ENCODE measurements around the gene FGF4.
A peak's percentile ranks its signal among the peaks of the same experiment; 100 is the strongest.

FGF4 gene, protein sequence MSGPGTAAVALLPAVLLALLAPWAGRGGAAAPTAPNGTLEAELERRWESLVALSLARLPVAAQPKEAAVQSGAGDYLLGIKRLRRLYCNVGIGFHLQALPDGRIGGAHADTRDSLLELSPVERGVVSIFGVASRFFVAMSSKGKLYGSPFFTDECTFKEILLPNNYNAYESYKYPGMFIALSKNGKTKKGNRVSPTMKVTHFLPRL

DNA sequence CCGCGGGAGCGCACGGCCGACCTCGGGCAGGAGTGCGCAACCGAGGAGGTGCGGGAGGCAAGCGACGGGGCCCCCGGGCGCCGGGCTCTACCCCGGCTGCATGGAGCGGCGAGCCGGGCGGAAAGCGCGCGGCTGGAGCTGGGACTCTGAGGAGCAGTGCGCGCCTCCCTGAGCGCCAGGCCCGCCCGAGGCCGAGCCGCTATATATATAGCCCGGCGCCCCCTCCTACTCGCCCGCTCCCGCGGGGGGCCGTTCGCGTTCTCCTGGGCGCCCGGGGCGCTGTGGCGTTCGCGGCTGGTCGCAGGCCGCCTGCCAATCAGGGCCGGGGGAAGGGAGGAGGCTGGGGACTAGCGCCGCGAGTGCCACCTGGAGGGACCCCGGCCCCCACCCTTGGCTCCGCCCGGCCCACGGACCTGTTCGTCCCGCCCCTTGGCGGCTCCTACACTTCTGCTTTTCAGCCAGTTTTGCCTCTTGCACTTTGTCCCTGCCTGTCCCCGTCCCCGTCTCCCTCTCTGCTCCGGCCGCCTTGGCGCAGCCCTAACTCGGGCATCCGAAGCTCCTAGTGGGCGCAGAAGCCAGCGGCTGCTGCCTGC is at the start of gene FGF4:
FGF4 (minus strand) TSS at position 179 of the 593 bp plus-strand sequence. CDS start 257 bp downstream, outside the sequence.
- DNase-seq = no peak

- no peak for DNase-seq
Observed at GRCh38 chr11:69823641-69824265, 48.6 kb upstream of the FGF4 start.

DNA sequence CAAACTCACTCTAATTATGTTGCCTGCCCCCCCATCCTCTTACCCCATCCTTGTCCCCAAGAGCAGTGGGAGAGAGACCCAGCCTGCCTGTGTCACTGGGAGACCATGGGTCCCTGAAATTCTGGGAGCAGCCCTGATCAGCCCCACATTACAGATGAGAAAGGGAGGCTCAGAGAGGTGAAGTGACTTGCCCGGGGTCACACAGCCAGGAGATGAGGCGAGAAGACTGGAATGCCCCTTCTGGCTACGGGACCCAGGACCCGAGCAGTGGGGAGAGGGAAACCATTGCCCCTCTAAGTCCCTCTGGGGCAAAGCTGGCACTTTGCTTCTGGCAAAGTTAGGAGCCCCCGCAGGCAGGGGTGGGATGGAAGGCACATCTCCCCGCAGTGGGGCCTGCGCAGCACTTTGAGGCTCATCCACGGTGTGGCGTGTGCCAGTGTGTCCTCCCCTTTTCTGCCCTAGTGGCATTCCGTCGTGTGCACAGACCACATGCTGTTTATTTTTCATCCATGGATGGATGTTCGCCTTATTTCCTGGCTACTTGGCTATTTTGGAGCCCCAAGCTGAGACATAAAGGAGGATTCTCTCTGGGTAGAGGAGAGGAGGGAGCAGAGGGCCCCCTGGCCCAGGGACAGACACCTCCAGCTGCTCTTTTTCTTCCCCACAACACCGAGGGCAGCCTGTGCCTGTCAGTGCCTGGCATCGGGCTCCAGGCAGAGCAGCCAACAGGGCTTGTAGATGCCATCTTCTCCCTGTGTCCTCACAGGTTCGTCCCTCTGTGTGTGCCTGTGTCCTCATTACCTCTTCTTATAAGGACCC is 47.7 kb upstream of the FGF4 start:
- DNase-seq = no peak

GRCh38 chr11:69821511-69822040 is 46.4 kb upstream of the FGF4 start:
- no peak for DNase-seq

- DNase-seq = no peak
Observed at GRCh38 chr11:69820441-69820840, 45.3 kb upstream of the FGF4 start.

DNA sequence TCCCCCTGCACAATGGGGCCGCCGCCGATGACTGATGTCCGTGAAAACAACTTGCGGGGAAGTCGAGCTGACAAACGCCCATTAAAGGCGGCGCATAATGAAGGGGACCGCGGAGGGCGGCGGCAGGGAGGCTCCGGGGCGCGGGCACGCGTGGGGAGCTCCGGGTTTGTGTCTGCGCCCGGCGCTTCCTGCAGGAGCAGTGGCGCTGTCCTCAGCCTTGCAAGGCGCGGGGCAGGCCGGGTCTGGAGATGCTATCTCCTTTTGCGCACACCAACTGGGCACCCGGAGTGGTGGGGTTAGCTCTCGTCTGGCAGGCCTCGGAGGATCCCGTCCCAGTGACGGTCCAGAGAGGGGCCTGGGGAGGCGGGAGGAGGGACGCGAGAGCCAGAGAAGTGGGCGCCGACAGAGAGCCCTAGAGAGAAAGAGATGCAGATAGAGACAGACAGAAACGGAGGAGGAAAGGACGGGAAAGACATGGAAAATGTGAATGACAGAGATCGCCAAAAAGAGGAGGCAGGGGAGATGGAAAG is 44.5 kb upstream of the FGF4 start:
- no peak for DNase-seq

DNA sequence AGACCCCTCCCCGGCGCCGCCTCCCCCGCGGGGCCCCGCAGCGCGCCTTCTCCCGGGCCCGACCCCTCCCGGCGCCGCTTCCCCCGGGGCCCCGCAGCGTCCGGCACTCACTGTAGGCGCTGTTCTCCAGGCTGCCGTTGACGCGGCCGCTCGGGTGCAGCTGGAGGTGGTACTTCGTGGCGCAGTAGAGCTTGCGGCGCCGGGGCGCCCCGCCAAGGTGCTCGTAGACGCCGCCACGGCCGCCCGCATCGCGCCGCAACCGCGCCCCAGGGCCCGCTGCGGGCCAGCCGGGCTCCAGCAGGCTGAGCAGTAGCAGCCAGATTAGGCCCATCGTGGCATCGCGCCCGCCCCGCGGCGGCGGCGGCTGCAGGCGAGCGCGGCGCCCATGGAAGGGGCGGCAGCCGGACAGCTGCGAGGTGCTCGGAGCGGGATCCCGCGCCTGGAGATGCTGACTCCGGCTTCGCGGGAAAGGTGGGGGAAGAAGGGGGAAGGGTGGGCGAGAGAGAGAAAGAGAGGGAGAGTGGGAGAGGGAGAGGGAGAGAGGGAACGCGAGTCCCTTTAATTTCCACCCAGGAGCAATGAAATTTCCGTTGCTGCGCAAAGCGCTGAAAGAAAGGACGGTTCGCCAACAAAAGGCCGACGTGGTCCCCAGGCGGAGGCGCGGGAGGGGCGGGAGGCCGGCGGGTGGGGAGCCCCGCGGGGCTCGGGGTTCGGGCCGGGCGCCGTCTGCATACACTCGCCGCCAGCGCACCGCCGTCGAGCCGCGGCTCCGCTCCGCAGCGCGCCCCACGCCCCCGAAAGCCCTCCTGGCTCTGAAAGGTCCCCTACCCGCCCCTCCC is 43.7 kb upstream of the FGF4 start, which contains the start of gene FGF3:
FGF3 (minus strand) TSS at position 814 of the 839 bp plus-strand sequence; CDS start at position 331, 483 bp downstream.
- no peak for DNase-seq

DNA sequence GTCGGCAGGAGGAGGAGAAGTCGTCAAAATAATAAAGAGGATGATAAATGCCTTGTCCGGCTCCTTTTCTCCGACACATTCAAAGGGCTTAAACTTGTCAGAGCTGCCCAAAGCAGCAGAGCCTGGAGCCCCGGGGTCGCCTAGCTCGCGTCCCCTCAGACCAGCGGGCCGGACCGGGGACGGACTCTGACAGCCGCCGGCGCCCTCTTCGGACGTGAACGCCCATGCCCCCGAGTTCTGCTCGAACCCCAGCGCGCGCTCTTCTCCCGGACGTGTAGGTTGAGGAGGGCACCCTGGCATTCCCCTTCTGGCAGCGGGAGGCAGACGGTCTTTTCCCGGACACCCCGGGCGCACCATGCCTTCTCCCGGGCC is 43.1 kb upstream of the FGF4 start:
- DNase-seq = no peak

DNA sequence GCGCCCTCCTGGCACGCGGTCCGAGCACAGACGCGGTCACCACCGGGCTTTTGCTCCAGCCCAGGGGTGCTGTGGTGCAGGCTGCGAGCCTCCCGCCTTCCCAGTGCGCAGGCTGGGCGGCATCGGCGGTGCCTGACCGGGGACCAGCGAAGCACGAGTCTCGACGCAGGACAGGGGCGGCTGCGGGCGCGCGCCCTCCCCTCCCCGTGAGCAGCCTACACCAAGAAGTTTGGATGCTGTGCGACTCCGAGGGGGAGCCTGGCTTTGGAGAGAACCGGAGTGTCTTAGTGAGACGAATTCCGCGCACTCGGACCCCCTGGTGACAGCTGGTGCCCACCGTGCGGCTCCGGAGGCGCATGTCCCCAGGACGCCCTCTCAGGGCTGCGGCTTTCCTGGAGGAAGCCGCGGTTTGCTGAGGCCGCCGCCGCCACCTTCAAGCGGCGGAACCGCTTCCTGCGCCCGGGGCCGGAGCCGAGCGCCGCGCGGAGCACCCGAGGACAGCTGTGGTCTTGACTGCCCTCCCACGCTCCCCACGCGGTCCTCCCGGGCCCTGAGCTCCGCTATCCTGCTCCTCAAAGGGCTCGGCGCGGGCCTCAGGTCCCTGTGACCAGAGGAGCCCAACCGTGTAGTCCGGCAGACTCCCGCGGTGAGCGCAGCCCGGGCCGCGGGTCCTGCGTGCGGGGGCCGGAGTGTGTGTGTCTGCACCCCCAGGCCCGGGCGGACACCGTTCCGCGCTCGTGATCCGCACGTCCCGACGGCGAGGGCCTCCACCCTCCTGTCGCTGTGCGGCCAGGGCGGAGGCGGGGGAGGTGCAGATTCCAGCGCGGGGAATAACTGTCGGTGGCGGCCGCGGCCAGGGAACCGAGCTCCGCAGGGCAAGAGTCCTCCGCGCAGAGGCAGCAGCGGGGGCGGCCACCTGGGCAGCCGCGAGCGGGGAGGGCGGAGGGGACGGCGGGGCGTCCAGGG is 42.4 kb upstream of the FGF4 start:
- no peak for DNase-seq

- no peak for DNase-seq
Observed at GRCh38 chr11:69816671-69817070, 41.5 kb upstream of the FGF4 start.

- no peak for DNase-seq
Observed at GRCh38 chr11:69815973-69816372, 40.8 kb upstream of the FGF4 start.

- no peak for DNase-seq
Observed at GRCh38 chr11:69814902-69815301, 39.8 kb upstream of the FGF4 start.

DNA sequence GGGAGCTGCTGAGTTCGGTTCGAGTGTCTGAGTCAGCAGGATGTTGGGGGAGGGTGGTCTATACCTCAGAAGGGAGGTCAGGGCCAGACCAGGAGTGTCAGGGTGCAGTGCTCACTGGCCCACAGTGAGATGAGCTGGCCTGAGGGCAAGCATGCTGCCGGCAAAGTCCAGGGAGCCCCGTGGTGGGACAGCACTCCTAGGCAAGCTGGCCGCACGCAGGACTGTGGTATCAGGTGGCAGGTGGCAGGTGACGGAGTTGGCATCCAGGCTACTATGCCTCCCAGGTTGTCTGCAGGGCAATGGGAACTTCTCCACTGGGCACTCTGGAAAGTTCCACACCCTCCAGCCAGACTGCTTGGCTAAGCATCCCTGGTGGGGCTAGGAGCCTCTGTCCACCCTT is 39.3 kb upstream of the FGF4 start:
- no peak for DNase-seq

GRCh38 chr11:69813839-69814238 is 38.7 kb upstream of the FGF4 start:
- DNase-seq = no peak

- DNase-seq = no peak
Observed at GRCh38 chr11:69812946-69813345, 37.8 kb upstream of the FGF4 start.

DNA sequence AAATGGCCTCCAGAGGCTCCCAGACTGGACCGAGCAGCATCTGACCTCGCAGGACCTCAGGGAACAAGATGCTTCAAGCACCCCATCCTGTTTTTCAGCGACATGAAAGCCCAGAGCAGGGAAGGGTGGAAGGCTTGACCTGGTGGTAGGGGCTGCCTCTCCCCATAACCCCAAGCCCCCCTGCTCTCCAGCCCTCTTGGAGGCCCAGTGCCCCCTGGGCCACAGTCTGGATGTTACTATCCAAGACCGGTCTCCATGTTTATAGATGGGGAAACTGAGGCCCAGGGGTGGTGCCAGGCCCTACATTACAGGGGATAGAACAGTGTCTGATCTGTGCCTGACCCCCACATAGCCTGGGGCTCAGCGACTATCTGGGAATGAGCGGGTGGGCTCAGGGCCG is 37.1 kb upstream of the FGF4 start:
- no peak for DNase-seq

DNA sequence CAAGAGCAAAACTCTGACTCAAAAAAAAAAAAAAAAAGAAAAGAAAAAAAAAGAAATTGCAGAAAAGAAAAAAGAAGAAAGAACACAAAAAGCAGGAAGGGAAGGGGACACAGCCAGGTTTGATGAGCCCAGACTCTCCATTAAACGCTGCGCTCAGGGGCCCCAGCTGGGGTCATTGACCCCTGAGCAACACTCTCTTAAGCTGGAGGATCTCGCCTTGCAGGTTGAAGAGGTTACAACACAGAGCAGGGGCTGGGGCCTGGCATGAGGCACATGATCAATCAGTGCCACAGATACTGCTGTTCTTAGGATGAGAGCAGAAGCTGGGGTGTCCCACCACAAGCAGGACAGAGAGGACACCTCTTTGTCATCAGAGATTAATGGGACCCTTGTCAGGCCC is 36.3 kb upstream of the FGF4 start:
- DNase-seq = no peak

GRCh38 chr11:69810289-69811118 is 35.4 kb upstream of the FGF4 start:
- no peak for DNase-seq

DNA sequence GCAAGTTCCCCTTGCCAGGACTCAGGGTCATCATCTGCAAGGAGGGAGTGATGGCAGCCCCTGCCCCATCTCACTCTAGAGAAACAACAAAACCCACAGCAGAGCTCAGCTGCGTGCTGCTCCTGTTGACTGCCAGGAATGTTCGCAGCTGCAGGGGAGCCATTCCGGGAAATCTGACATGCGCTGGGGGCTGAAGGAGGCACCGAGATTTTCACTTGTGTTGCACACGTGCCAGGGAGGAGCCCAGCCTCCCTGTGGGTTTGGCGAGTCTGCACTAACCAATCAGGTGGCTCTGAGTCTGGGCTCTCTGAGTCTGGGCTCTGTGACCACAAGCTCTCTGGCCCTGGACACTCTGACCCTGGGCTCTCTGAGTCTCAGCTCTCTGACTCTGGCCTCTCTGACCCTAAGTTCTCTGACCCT is 33.5 kb upstream of the FGF4 start:
- peak; percentile 38 for DNase-seq

All from femur (tissue), 1 donor.